ENCODE data around the gene SLC9A5. TPM values are rescaled to one million over a fixed set of nuclear protein-coding genes. Genes with fewer than 3 reads are reported as not detected.

SLC9A5 gene
- total RNA-seq, 1 donor from 2014 or later, result 1.3 TPM

GRCh38 chr16:67258161-67258835 is 9.5 kb downstream of the SLC9A5 start:
- H3K4me3 ChIP-seq, result no peak overlapping the region
- H3K36me3 ChIP-seq, result no peaks in the 10 kb centered on the region
- intact Hi-C loops (cut with micrococcal nuclease), result no loop called here
- TF ChIP-seq CTCF (IDR thresholded peaks at IDR 0.05; ENCODE audit: borderline replicate concordance), result no peak
- peaks cover 7% of the 10 kb centered on the region for H3K4me1 ChIP-seq
- no peaks in the 10 kb centered on the region for H3K9me3 ChIP-seq (replicated peaks)
- no peaks in the 10 kb centered on the region for H3K27me3 ChIP-seq (ENCODE audit: low read depth)
- DNase-seq, result no peak
- H3K27ac ChIP-seq (replicated peaks), result no peak overlapping the region

GRCh38 chr16:67259705-67260104 is 10.9 kb downstream of the SLC9A5 start:
- Histone ChIP-seq H3K27me3 (ENCODE audit: low read depth) (no peaks in the 10 kb centered on the region), H3K36me3 (no peaks in the 10 kb centered on the region), H3K27ac (replicated peaks) (no peak overlapping the region), H3K4me3 (no peak overlapping the region), H3K4me1 (peaks cover 7% of the 10 kb centered on the region), H3K9me3 (replicated peaks) (no peaks in the 10 kb centered on the region)
- DNase-seq, result no peak
- intact Hi-C loops (cut with micrococcal nuclease), result no loop called here
- no peak for TF ChIP-seq CTCF (IDR thresholded peaks at IDR 0.05; ENCODE audit: borderline replicate concordance)

GRCh38 chr16:67260426-67261063 is 11.8 kb downstream of the SLC9A5 start:
- Histone ChIP-seq H3K27ac (replicated peaks) (no peak overlapping the region), H3K4me3 (no peak overlapping the region), H3K9me3 (replicated peaks) (no peaks in the 10 kb centered on the region), H3K4me1 (peaks cover 7% of the 10 kb centered on the region), H3K27me3 (ENCODE audit: low read depth) (no peaks in the 10 kb centered on the region), H3K36me3 (no peaks in the 10 kb centered on the region)
- TF ChIP-seq CTCF (IDR thresholded peaks at IDR 0.05; ENCODE audit: borderline replicate concordance), result peak; percentile 70
- DNase-seq, result no peak
- intact Hi-C loops (cut with micrococcal nuclease), result no loop called here

GRCh38 chr16:67263201-67263600 is 14.4 kb downstream of the SLC9A5 start:
- TF ChIP-seq CTCF (IDR thresholded peaks at IDR 0.05; ENCODE audit: borderline replicate concordance), result no peak
- DNase-seq, result no peak

GRCh38 chr16:67264277-67264676 is 15.5 kb downstream of the SLC9A5 start:
- peaks cover 5% of the 10 kb centered on the region for H3K27me3 ChIP-seq (ENCODE audit: low read depth)
- TF ChIP-seq CTCF (IDR thresholded peaks at IDR 0.05; ENCODE audit: borderline replicate concordance), result no peak
- intact Hi-C loops (cut with micrococcal nuclease), result no loop called here
- no peak for DNase-seq
- H3K27ac ChIP-seq (replicated peaks), result no peak overlapping the region
- no peaks in the 10 kb centered on the region for H3K36me3 ChIP-seq
- no peaks in the 10 kb centered on the region for H3K9me3 ChIP-seq (replicated peaks)
- H3K4me3 ChIP-seq, result no peak overlapping the region
- peaks cover 7% of the 10 kb centered on the region for H3K4me1 ChIP-seq

More at GRCh38 chr16:67263201-67263600, 14.4 kb downstream of the SLC9A5 start:
- Histone ChIP-seq H3K27ac (replicated peaks) (no peak overlapping the region), H3K4me3 (no peak overlapping the region), H3K4me1 (peaks cover 7% of the 10 kb centered on the region), H3K27me3 (ENCODE audit: low read depth) (peaks cover 5% of the 10 kb centered on the region), H3K9me3 (replicated peaks) (no peaks in the 10 kb centered on the region), H3K36me3 (no peaks in the 10 kb centered on the region)
- intact Hi-C loops (cut with micrococcal nuclease), result no loop called here

All from left ventricle myocardium inferior (tissue), 1 donor.